Left colon (tissue), 2 donors: Measurements from ENCODE around the gene RADIL. TPM values are rescaled to one million over a fixed set of nuclear protein-coding genes. Genes with fewer than 3 reads are reported as not detected.

Experiments used
- ATAC-seq: fragments of 200-7000 bp; cut with Tn5 transposase; one replicate; pipeline ENCODE4 v1.9.1; 2020; ENCODE audit warnings: mild to moderate bottlenecking, moderate library complexity
- DNase-seq, 2 donors: peaks; one replicate each; pipeline ENCODE4 v3.0.0-alpha.2; 2020
- intact Hi-C, 2 donors: fragments of 100-400 bp; cut with DNase I in 1 of 2; cut with micrococcal nuclease in 1 of 2; formaldehyde crosslinking; loops; one replicate each; pipeline versions ENCODE4 v1.11.2 to v1.14.0; 2022; cut with DNase I, micrococcal nuclease
- microRNA-seq, 2 donors: library from miRNA; unstranded; fragments of <30 nt; microRNA quantifications; one replicate each; pipeline versions ENCODE4 v1.1.0 to v1.2.0, GENCODE V29; 2020
- total RNA-seq, 2 donors: library from RNA; stranded (reverse); fragmentation: NEBNext Ultra II Directional; extraction: Animal tissue kit (Norgen Biotek cat#: 25700); gene quantifications; one replicate each; pipeline ENCODE4 v1.2.1, GENCODE V29; 2021
- donor health status: DM: no; HTN: no; CAD: no.
- donor health status: DM: yes; HTN: yes; CAD: no.

RADIL gene
- total RNA-seq, 2 donors from 2014 or later, result 1.4 to 1.9 TPM

DNA sequence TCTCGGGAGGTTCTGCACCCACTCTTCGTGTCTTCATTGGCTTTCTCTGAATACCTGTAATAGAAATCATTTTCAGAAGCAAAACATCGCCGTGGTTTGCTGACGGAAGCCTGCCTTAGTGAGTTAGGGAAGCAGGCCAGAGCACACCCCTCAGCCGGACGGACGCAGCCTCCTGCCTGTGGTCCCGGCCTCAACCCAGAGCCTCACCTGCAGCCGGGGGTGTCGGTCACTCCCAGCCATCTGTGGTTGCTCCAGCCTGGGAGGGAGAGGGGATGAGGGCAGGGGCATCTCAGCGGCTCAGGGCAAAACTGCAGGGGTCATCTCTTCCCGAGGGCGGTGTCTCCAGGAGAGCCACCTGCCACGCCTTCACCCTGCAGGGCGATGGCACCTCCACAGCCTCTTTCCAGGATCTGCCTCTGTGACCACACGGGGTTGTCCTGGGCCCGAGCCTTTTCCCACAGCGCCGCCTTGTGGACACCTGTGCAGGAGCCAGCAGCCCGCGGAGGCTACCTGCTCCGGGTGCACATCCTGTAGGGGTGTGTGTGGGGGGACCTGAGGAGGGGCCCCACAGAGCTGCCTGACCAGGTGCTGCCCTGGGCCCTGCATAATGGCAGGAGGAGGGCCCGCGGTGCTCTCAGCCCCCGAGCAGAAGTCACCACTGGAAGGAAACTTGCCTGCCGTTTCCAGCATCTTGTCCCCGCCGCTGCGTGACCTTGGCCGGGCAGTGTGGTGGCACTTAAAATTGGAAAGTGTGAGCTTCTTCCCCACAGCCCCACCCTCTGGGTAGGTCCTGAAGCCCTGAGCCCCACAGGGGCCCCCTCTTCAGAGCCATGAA, 129.7 kb downstream of the RADIL start:
- peak; percentile 78 to 93 for DNase-seq
- peak; percentile 93 for ATAC-seq
- intact Hi-C loops, result no loop called here

DNA sequence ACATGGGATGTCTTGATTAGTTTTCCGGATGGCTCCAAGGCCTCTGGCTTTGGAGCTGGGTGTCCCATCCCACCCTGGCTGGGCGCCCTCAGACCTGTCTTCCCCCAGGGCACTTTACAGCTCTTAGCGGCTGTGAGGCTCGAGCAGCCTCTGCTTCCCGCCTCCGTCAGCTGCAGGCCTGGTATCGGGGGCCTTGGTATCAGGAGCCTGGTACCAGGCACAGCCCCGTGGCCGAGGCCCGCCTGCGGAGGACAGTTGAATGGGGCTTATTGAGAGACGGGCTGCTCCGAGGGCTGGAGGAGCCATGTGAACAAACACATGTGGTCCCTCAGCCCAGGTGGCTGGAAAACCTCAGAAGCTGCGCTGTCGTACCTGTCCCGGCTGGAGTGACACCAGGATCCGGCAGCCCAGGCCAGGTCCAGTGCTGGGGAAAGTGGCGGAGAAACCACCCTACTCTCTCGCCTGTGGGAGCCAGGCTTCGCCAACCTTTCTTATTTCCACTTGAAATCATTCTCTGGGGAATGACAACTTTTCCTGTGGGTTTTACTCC, 132.0 kb downstream of the RADIL start:
- ATAC-seq, result no peak
- intact Hi-C loops, result no loop called here
- no peak for DNase-seq

DNA sequence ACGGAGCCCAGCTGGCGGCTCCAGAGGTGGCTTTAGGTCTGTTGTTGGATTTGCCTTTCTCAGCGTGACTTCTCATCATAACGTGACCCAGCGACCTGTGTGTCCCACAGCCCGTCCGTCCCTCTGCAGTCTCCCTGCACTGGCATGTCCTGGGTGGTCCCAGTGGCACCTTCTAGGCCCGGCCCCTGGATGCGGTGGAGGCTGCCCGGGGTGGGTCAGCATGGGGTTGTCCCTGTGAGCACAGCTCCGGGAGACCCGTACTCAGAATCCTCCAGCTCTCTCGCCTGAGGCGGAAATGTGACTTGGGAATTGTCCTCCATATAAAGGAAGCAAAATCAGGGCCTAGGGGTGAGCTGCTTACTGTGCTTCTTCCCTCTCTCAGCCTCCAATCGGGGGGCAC, 133.7 kb downstream of the RADIL start:
- DNase-seq, result no peak
- no peak for ATAC-seq
- intact Hi-C loops, result no loop called here

DNA sequence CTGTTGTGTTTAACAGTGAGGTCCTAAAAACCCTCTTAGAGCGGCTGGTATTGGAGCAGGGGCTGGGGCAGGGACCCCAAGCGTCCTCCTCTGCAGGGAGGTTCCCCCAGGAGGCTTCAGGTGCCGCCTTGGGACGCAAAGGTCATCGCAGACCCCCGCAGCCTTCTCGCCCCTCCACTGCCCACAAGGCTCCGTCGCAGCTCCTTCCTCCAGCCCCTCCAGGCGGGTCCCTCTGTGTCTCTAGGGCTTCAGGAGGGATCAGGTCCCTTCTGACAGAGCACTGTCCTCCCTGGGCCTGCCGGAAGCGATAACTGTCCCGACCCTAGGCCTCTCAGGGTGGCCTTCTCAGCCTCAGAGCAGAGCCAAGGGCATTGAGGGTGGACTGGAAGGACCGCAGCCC, 134.2 kb downstream of the RADIL start:
- DNase-seq (no peak), ATAC-seq (no peak)
- intact Hi-C loops, result no loop called here

Small RNAs within 50 kb of the gene (microRNA-seq; reads per million reads assigned to microRNA genes)
- gene MIR4656, result 0 reads per million in 2 donors

Other genes with a start within 250 kb of the RADIL start
- 10 to 100 TPM; 19.9 to 28.3 TPM for gene FOXK1, start 201.4 kb downstream of the RADIL start, total RNA-seq
- gene AP5Z1, start 108.1 kb downstream of the RADIL start, total RNA-seq, result 10 to 100 TPM; 35.8 to 47.5 TPM
- gene PAPOLB, start 21.7 kb downstream of the RADIL start, total RNA-seq, result under 1 TPM in 1 of 2 donors, not detected in 1; 0.11 TPM
- not detected for gene MMD2, start 75.5 kb upstream of the RADIL start, total RNA-seq
- 10 to 100 TPM in 1 of 2 donors, 1 to 10 TPM in 1; 9.0 to 10.7 TPM for gene RBAK, start 162.1 kb upstream of the RADIL start, total RNA-seq